LNCAP (cell line): ENCODE data around the gene SYNE1.

ENCODE experiments used
- TF ChIP-seq, protein P1 (sequence below): fragments of 450-650 bp; IDR thresholded peaks from 2 replicates; pipeline ENCODE4 v1.5.1; 2017; ENCODE audit warnings: mild to moderate bottlenecking

SYNE1 gene

DNA sequence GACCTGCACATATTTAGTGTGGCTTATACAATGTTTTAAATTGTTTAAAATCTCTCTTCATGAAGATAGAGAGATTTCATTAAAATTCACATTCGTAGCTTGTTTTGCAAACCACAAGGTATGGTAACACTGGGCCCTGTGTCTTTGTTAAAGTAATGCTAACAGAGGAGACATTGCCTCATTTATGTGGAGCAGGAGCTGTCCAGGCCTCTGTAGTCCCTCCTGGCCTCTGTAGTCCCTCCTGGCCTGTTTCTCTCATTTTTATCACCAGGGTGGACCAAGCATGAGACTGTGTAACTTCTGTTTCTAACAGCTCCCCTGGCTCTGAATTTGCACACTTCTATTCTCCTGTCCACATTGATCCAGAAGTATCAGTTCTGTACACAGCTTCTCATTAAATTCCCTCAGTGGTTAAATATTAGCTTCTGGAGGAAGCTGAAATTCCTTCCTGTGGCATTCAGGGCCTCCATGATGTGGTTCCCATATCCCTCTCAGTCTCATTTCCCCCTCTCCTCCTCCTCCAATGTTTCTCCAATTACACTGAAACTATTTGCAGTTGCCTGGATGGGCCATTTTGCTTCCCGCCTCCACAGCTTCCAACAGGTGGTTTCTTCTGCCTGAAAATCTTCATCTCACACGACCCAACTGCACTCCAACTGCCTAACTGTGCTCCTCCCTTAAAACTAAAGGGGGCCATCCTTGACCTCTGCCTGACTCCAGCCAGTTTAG lies 340.4 kb downstream of the SYNE1 start:
- TF ChIP-seq, protein P1, sequence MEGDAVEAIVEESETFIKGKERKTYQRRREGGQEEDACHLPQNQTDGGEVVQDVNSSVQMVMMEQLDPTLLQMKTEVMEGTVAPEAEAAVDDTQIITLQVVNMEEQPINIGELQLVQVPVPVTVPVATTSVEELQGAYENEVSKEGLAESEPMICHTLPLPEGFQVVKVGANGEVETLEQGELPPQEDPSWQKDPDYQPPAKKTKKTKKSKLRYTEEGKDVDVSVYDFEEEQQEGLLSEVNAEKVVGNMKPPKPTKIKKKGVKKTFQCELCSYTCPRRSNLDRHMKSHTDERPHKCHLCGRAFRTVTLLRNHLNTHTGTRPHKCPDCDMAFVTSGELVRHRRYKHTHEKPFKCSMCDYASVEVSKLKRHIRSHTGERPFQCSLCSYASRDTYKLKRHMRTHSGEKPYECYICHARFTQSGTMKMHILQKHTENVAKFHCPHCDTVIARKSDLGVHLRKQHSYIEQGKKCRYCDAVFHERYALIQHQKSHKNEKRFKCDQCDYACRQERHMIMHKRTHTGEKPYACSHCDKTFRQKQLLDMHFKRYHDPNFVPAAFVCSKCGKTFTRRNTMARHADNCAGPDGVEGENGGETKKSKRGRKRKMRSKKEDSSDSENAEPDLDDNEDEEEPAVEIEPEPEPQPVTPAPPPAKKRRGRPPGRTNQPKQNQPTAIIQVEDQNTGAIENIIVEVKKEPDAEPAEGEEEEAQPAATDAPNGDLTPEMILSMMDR: no peak

DNA sequence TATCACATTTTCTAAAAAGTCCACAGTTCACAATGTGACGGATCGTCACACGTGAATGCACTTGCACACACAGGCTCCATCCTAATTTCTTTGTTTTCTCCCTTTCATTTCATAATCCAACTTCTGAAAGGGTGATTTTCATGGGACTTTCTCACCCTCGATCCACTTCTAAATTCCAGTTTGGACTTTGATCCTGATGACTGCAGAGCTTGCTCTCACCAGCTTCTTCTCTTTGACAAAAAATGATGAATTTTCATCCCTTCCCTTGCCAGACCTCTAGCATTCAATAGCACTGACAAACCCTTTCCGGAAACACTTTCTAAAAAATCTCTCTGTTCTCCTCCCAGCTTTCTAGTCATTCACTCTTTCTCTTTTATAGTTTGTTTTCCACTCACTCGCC lies 341.2 kb downstream of the SYNE1 start:
- TF ChIP-seq, protein P1: no peak

DNA sequence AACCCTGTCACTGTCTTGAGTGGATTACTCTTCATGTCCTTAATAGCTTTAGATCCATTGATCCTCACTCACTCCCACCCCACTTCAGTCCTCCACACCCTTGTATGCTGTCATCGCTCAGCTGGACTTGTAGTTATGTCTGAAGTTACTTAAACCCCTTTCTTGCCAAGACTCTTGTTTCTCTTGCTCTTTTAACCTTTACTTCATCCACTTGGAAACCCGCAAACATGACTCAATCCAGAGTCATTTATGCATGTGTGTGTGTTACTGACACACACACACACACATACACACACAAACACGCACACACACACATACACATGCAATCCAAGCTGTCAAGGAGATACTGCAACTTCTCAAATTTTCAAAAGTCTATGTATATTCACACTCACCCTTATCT lies 341.8 kb downstream of the SYNE1 start:
- TF ChIP-seq, protein P1: no peak

DNA sequence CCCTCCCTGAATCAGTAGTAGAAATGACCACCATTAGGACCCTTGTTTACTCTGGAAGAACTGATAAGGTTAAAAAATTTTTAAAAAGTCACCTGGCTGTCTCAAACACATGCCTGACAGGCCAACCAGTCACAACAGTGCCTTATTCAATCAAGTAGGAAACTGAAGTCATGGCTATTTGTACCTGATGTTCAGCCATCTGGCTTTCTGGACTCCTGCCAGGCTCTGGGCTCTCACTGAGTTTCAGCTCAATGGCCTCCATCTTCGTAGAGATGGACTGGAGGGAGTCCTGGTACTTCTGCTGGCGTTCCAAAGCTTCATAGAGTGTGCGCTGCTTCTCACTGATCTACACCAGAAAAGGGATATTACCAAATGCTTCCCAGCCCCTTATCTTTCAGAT lies 343.8 kb downstream of the SYNE1 start:
- TF ChIP-seq, protein P1: no peak

DNA sequence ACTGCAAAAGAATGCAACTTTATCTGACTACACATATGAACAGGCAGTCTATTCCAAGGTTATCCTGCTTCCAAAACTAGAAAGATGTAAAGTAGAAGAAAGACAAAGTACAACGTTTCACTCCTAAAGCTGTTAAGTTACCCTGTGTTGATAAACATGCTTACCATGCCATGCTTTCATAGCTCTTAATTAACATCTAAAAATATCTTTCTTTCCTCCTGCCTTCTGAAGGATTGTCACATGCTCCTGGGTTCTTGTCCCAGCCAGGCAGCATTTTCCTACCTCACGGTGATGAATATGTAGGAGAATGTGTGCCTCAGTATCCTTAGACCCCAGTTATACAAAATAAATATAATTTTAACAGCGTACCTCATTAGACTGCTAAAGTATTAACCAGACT lies 344.6 kb downstream of the SYNE1 start:
- TF ChIP-seq, protein P1: no peak

DNA sequence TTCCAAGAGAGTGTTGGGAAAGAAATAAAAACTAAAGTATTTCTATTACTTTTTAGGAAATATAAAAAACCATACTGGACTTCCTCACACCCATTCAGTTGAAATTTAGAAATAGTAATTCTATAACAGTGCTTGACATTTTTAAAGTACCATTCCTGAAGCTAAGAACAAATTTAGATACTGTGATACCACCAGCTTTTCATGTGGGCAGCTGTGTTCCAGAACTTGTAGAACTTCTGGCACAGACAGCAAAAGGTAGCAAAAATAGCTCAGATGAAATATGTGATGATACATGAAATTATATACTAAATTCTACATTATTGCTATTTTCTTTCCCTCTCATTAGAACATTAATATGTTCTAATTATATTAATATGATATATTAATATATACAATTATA lies 346.5 kb downstream of the SYNE1 start:
- TF ChIP-seq, protein P1: no peak

DNA sequence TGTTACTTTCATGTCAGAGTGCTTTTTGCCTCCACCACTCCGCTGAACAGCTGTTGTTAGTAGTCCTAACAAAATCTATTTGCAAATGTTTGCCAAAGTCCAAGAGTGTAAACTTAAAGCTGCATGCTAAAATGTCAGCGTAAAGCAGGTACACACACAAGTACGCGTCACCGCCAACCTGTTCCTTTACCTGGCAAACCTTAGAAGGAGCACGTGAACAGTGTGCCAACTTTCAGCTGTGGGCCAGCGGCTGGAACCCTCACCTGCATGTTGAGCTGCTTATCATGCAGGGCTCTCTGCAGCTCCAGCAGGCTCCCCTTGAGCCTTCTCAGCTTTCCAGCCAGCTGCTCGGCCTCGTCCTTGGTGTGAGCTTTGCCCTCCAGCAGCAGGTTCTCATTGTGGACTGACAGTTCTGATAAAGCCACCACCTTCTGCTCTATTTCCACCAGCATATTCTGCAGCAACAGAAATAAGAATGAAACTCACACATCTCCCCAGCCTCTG lies 359.3 kb downstream of the SYNE1 start:
- TF ChIP-seq, protein P1: no peak
